Neural crest cell (in vitro differentiated cells): Measurements from ENCODE around the gene RAPGEF2. TPM values are rescaled to one million over a fixed set of nuclear protein-coding genes. Genes with fewer than 3 reads are reported as not detected.
"Not testable (repeated sequence)": the region's sequence is repeated elsewhere in the genome, so short reads cannot be mapped to it uniquely, and the experiment has no call there.

Experiments used
- DNase-seq: peaks from one replicate; pipeline ENCODE4 v3.0.0; 2021; ENCODE audit warnings: low read depth, mixed read lengths, low spot score
- H3K27ac Mint-ChIP-seq: one replicate; pipeline ENCODE4 v1.8.0; 2021; ENCODE audit warnings: mild to moderate bottlenecking, mixed read lengths; ENCODE audit not compliant: unreplicated experiment
- H3K27me3 Mint-ChIP-seq: 2 replicates; pipeline ENCODE4 v1.8.0; 2021; ENCODE audit warnings: low read depth, mild to moderate bottlenecking, mixed read lengths
- H3K36me3 Mint-ChIP-seq: 2 replicates; pipeline ENCODE4 v1.8.0; 2021; ENCODE audit warnings: low read depth, mild to moderate bottlenecking, mixed read lengths
- H3K4me1 Mint-ChIP-seq: 2 replicates; pipeline ENCODE4 v1.8.0; 2021; ENCODE audit warnings: mixed read lengths
- H3K4me3 Mint-ChIP-seq: one replicate; pipeline ENCODE4 v1.8.0; 2021; ENCODE audit warnings: mild to moderate bottlenecking, mixed read lengths
- H3K9me3 Mint-ChIP-seq: 2 replicates; pipeline ENCODE4 v1.8.0; 2021; ENCODE audit warnings: mixed read lengths
- CTCF ChIP-seq: fragments of 200-600 bp; sonication (generic); conservative IDR thresholded peaks from 2 replicates; pipeline ENCODE4 v1.5.0; 2021; ENCODE audit warnings: antibody characterized with exemption, mild to moderate bottlenecking
- total RNA-seq: library from RNA; stranded (reverse); gene quantifications from 2 replicates; pipeline ENCODE4 v1.2.1, GENCODE V29; 2021

RAPGEF2 gene
- total RNA-seq, 1 donor from 2014 or later, result 44.2 TPM

- Mint-ChIP-seq H3K27me3 (no peaks in the 10 kb centered on the region), H3K9me3 (no peaks in the 10 kb centered on the region), H3K36me3 (no peaks in the 10 kb centered on the region), H3K4me1 (no peaks in the 10 kb centered on the region), H3K4me3 (no peak overlapping the region), H3K27ac (no peak overlapping the region)
- no peak for TF ChIP-seq CTCF
- no peak for DNase-seq
Observed at GRCh38 chr4:159065513-159066240, 37.2 kb upstream of the RAPGEF2 start.

DNA sequence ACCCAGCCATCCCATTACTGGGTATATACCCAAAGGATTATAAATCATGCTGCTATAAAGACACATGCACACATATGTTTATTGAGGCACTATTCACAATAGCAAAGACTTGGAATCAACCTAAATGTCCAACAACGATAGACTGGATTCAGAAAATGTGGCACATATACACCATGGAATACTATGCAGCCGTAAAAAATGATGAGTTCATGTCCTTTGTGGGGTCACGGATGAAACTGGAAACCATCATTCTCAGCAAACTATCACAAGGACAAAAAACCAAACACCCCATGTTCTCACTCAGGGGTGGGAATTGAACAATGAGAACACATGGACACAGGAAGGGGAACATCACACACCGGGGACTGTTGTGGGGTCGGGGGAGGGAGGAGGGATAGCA, 34.7 kb upstream of the RAPGEF2 start:
- not testable (repeated sequence) for H3K9me3 Mint-ChIP-seq, DNase-seq, H3K36me3 Mint-ChIP-seq, H3K27me3 Mint-ChIP-seq, H3K4me3 Mint-ChIP-seq, H3K27ac Mint-ChIP-seq, H3K4me1 Mint-ChIP-seq

GRCh38 chr4:159069922-159070321, 33.0 kb upstream of the RAPGEF2 start:
- no peaks in the 10 kb centered on the region for H3K36me3 Mint-ChIP-seq
- H3K4me1 Mint-ChIP-seq, result no peaks in the 10 kb centered on the region
- H3K4me3 Mint-ChIP-seq, result no peak overlapping the region
- no peak for TF ChIP-seq CTCF
- DNase-seq, result no peak
- no peak overlapping the region for H3K27ac Mint-ChIP-seq
- H3K27me3 Mint-ChIP-seq, result no peaks in the 10 kb centered on the region
- no peaks in the 10 kb centered on the region for H3K9me3 Mint-ChIP-seq

DNA sequence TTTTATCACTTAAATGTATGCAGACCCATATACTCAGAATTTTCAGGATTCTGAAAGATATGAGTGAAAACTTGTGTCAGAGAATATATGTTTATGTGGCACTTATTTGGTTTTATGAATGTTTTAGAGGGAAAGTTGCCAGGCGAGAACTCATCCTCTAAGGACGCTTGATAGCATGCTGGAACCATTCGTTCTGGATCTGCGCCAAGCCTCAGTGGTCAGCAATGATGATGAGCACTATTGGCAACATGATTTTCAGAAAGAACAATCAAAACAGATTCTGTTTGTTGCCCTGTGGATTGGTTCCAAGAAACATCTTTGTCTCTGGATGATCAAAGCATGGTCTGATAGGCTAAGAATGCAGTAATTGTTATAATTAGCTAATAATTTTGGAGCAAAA, 32.1 kb upstream of the RAPGEF2 start:
- Mint-ChIP-seq H3K9me3 (no peaks in the 10 kb centered on the region), H3K4me3 (no peak overlapping the region), H3K36me3 (no peaks in the 10 kb centered on the region), H3K27ac (no peak overlapping the region), H3K27me3 (no peaks in the 10 kb centered on the region), H3K4me1 (no peaks in the 10 kb centered on the region)
- DNase-seq, result no peak
- no peak for TF ChIP-seq CTCF

DNA sequence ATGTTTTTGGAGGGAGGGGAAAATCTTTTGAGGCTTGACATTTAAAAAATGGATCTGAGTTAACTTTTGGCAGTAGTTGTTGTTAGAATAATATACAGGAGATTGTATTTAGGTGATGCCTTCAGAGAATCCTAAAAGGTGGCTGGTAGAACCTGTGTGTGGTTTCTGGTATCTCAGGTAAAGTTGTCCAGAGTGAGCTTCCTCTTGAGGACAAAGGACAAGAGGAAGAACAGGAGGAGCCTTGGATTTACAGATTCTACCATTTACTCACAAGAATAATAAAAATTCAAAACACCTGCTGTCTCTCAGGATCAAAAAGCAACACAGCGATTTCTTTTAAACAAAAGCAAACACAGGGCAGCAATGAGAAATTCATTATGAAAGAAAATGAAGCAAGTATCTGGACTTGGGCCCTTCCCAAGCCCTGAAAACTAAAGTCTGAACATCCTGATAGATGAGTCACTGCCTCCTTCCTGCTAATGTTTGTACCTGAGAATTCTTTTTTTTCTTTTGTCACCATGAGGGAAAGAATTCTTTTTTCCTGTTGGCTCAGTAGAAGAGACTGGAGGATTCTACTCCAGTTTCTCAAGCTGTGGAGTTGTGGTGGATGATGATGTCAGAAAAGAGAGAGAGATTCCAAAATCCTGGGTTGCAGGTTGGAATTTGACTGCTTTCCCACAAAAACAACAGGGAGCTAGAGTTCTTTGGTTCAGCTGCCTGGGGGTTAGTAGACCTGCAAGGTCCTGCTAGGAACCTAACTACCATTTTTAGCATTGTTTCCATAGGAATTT, 31.5 kb upstream of the RAPGEF2 start:
- no peak for DNase-seq
- H3K27me3 Mint-ChIP-seq, result no peaks in the 10 kb centered on the region
- H3K4me1 Mint-ChIP-seq, result no peaks in the 10 kb centered on the region
- no peak overlapping the region for H3K4me3 Mint-ChIP-seq
- no peak overlapping the region for H3K27ac Mint-ChIP-seq
- TF ChIP-seq CTCF, result no peak
- no peaks in the 10 kb centered on the region for H3K36me3 Mint-ChIP-seq
- H3K9me3 Mint-ChIP-seq, result no peaks in the 10 kb centered on the region
